HG02938 (cell line): ENCODE results near the gene GRAP.

ENCODE experiments used
- ATAC-seq: cut with Tn5 transposase; IDR thresholded peaks from one replicate; pipeline ENCODE4 v1.9.1; 2021; ENCODE audit warnings: mild to moderate bottlenecking, moderate library complexity; ENCODE audit not compliant: unreplicated experiment

The GRAP gene

GRCh38 chr17:19003543-19004420, 43.0 kb downstream of the GRAP start:
- ATAC-seq, result no peak

GRCh38 chr17:19002805-19003542, 43.8 kb downstream of the GRAP start:
- no peak for ATAC-seq

GRCh38 chr17:19001907-19002590, 44.7 kb downstream of the GRAP start:
- ATAC-seq, result no peak

- no peak for ATAC-seq
Measured at GRCh38 chr17:19000531-19001325, 46.0 kb downstream of the GRAP start.

DNA sequence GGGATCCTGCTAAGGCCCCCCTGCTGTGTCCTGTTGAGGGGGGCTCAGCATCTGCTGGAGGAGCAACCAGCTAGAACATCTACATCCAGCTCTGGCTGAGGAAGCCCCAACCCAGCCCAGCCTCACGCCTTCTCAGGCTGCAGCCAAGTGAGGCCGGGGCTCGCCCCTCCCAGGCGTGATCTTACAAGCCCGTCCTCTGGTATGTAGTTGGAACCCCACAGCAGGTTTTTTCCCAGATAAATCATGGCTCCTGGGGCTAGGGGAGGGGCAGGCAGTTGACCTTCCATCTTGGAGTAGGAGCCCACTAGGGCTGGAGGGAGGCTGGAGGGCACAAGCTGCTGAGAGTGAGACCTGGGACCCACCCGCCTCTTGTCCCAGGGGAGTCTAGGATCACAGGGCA, 46.8 kb downstream of the GRAP start:
- ATAC-seq, result no peak

DNA sequence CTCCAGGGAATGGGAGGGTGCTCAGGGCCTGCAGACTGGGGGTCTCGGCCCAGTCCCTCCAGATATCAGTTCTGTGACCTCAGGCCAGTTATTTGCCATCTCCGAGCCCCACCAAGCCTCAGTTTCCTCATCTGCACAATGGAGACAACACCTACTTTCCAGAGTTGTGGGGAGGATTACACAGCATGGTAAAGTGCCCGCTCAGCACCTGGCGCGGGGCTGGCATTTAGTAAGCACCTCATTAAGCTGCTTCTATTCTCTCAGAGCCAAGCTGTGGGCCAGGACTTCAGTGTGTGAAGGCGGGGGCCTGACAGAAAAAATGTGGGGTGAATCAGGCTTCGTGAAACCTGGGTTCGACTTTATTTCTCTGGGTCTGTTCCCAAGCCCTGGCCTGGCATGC, 47.4 kb downstream of the GRAP start:
- no peak for ATAC-seq

DNA sequence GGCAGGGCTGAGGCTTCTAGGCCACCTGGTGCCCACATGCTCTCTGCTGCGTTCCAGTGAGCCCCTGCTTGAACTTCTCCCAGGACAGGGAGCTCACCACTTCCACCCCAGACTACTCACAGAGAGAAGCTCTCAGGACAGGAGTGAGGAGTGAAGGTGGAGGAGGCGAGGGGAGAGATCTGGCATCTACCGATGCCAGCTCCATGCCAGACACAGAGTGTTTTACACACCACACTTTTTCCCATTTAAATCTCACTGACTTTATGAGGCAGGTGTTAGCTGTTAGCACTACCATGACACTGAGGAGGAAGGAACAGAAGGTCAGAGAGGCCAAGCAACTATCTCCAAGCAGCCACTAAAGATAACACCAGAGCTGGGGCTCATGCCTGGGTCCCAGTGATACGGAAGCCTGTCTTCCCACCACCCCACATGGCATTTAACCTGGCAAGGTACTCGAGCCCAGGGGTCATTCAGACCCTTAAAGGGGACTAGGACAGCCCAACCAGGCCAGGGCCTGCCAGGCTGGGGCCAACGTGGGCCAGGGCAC, 49.0 kb downstream of the GRAP start:
- ATAC-seq, result no peak

GRCh38 chr17:18996458-18996857, 50.3 kb downstream of the GRAP start:
- ATAC-seq, result no peak

DNA sequence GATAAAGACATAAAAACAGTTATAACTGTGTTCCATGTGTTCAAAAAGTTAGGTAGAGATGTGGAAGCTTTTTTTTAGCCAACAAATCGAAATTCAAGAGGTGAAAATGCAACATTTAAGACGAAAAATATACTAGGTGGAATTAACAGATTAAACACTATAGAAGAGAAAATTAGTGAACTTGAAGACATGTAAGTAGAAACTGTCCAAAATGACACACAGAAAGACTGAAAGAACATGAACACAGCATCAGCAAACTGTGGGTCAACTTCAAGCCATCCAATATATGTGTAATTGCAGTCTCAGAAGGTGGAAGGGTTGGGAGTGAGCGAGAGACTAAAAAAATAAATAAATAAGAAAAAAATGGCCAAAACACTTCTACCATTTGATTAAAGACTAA, 51.5 kb downstream of the GRAP start:
- no peak for ATAC-seq

DNA sequence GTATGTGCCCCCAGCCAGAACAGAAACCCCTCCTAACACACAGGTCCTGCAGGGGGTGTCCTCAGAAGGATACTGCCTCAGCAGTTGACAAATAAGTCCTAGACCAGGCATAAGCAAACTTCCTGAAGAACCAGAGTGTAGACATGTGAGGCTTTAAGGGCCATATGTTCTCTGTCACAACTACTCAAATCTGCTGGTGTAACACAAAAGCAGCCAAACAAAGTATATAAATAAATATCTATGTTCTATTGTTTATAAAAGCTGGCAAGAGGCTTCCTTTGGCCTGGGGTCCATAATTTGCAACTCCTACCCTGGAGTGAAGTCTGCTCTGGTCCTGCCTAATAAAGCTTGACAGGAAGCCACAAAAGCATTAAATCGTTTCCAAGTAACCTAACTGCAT, 52.1 kb downstream of the GRAP start:
- no peak for ATAC-seq

- no peak for ATAC-seq
Measured at GRCh38 chr17:18993905-18994526, 52.7 kb downstream of the GRAP start.

GRCh38 chr17:18992454-18993130, 54.2 kb downstream of the GRAP start:
- ATAC-seq, result no peak

DNA sequence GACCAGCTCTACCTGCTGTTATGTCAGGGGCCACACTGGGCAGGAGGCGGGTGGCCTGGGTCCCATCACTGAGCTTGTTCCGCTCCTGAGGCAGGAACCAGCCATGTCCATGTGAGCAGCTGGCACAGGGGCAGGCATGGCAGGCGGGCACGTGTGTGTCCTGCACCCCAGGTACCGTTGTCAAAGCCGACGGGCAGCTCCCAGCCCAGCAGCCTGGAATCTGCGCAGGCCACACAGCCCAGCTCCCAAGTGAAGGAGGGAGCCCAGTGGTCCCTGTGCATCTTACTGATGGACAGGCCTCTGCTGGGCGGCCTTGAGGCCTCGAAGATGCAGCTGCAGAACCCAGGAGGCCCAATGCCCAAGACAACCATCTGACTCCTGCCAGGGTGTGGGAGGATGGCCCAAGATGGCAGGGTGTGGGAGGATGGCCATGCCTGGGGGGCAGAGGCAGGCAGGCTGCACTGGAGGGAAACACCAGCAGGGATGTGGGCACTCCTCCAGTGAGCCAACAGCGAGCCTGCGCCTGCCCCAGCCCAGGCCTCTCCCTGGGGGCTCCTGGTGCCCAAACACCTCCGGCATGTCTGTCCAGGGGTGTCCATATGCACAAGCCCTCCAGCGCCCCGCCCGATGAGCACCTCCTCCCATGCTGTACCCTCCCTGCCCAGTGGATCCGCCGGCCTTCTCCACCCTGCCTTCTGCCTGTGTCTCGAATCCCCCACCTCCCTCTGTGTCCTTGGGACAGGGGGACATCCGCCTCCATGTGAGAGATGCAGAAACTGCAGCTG, 55.0 kb downstream of the GRAP start:
- no peak for ATAC-seq

GRCh38 chr17:18990331-18990730, 56.4 kb downstream of the GRAP start:
- no peak for ATAC-seq

- no peak for ATAC-seq
Measured at GRCh38 chr17:18988546-18989173, 58.1 kb downstream of the GRAP start.

GRCh38 chr17:18987862-18988545, 58.8 kb downstream of the GRAP start:
- ATAC-seq, result no peak

- ATAC-seq, result no peak
Measured at GRCh38 chr17:18987230-18987610, 59.5 kb downstream of the GRAP start.
